Glutamatergic neuron (in vitro differentiated cells): ENCODE data around the gene CACNA1I. TPM values are rescaled to one million over a fixed set of nuclear protein-coding genes. Genes with fewer than 3 reads are reported as not detected.

Source experiments
- DNase-seq: peaks from one replicate; pipeline ENCODE4 v3.0.0; 2022
- H3K27ac Mint-ChIP-seq: one replicate; pipeline ENCODE4 v1.8.0; 2020; ENCODE audit warnings: mild to moderate bottlenecking, mixed read lengths, inconsistent platforms; ENCODE audit not compliant: unreplicated experiment
- H3K27me3 Mint-ChIP-seq: one replicate; pipeline ENCODE4 v1.8.0; 2020; ENCODE audit warnings: mild to moderate bottlenecking, moderate library complexity, mixed read lengths, inconsistent platforms; ENCODE audit not compliant: unreplicated experiment
- H3K36me3 Mint-ChIP-seq: one replicate; pipeline ENCODE4 v1.8.0; 2020; ENCODE audit warnings: mild to moderate bottlenecking, mixed read lengths, inconsistent platforms; ENCODE audit not compliant: unreplicated experiment
- H3K4me1 Mint-ChIP-seq: one replicate; pipeline ENCODE4 v1.8.0; 2020; ENCODE audit warnings: mild to moderate bottlenecking, low read depth, mixed read lengths, inconsistent platforms; ENCODE audit not compliant: unreplicated experiment
- H3K4me3 Mint-ChIP-seq: one replicate; pipeline ENCODE4 v1.8.0; 2020; ENCODE audit warnings: mild to moderate bottlenecking, mixed read lengths, inconsistent platforms; ENCODE audit not compliant: unreplicated experiment
- H3K9me3 Mint-ChIP-seq: one replicate; pipeline ENCODE4 v1.8.0; 2020; ENCODE audit warnings: mild to moderate bottlenecking, moderate library complexity, mixed read lengths, inconsistent platforms; ENCODE audit not compliant: unreplicated experiment
- total RNA-seq: library from RNA; stranded (reverse); fragmentation: NEBNext Ultra II Directional; extraction: Animal tissue kit (Norgen Biotek cat#: 25700); gene quantifications from one replicate; pipeline ENCODE4 v1.2.1, GENCODE V29; 2021; ENCODE audit not compliant: unreplicated experiment
- TF ChIP-seq, protein P1 (sequence below): fragments of 200-600 bp; sonication (generic); IDR thresholded peaks from one replicate; pipeline ENCODE4 v1.5.0; 2021; ENCODE audit not compliant: partially characterized antibody, unreplicated experiment

CACNA1I gene
- total RNA-seq, 1 donor from 2014 or later: 0.12 TPM

DNA sequence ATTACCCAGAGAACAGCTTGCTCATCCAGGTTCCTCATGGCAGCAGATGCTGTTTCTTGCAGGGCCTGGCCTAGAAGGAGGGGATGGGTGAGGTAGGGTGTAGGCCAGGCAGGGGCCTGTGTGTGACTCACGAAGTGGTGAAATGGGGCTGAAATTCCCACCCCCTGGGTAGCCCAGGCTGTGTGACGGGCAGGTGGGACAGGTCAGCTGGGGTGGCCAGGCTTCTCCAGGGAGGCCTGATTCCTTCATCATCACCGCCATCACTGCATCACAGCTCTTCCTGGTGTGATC lies 83.2 kb downstream of the CACNA1I start:
- Mint-ChIP-seq H3K27me3 (peaks cover 4% of the 10 kb centered on the region), H3K9me3 (peaks cover 4% of the 10 kb centered on the region)

DNA sequence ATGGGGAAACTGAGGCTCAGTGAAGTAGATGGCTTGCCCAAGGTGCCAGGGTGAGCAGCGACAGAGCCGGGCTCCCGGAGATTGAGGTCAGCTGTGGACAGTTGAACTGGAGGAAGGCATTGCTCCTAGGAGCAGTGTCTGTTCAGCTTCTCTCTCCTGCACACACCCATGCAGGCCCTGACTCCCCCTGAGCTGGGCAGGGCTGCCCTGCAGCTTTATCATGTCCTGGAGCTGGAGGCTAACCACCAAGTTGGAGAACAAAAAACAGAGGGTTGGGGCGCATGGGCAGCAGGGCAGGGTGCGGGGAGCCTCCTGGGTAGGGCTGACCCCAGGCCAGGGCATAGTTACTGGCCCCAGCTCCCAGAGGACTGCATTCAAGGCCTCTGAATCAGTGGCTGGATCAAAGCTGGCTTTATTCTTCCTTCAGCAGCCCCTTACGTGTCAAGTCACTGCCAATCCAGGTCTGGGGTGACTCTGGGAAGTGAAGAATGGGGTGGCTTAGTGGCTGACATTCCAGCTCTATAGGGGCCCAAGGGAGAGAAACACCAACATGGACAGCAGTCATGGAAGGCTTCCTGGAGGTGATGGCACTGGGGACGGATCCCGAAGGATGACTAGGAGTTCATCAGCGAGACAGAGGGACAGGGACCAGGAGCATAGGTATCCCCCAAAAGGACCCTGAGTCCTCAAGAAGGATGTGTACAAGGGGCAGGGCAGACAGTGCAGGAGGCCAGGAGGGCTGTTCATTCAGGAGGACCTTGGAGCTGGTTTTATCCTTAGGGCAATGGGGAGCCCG lies 83.8 kb downstream of the CACNA1I start:
- no peak overlapping the region for H3K4me3 Mint-ChIP-seq
- peaks cover 4% of the 10 kb centered on the region for H3K27me3 Mint-ChIP-seq
- peaks cover 4% of the 10 kb centered on the region for H3K9me3 Mint-ChIP-seq
- H3K4me1 Mint-ChIP-seq: peaks cover 7% of the 10 kb centered on the region
- TF ChIP-seq, protein P1, sequence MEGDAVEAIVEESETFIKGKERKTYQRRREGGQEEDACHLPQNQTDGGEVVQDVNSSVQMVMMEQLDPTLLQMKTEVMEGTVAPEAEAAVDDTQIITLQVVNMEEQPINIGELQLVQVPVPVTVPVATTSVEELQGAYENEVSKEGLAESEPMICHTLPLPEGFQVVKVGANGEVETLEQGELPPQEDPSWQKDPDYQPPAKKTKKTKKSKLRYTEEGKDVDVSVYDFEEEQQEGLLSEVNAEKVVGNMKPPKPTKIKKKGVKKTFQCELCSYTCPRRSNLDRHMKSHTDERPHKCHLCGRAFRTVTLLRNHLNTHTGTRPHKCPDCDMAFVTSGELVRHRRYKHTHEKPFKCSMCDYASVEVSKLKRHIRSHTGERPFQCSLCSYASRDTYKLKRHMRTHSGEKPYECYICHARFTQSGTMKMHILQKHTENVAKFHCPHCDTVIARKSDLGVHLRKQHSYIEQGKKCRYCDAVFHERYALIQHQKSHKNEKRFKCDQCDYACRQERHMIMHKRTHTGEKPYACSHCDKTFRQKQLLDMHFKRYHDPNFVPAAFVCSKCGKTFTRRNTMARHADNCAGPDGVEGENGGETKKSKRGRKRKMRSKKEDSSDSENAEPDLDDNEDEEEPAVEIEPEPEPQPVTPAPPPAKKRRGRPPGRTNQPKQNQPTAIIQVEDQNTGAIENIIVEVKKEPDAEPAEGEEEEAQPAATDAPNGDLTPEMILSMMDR: no peak
- no peak overlapping the region for H3K27ac Mint-ChIP-seq
- no peak for DNase-seq
- H3K36me3 Mint-ChIP-seq: no peaks in the 10 kb centered on the region

More for the DNA sequence above, 83.2 kb downstream of the CACNA1I start:
- TF ChIP-seq, protein P1: no peak
- Mint-ChIP-seq H3K4me3 (no peak overlapping the region), H3K4me1 (peaks cover 7% of the 10 kb centered on the region), H3K36me3 (no peaks in the 10 kb centered on the region), H3K27ac (no peak overlapping the region)
- DNase-seq: no peak

DNA sequence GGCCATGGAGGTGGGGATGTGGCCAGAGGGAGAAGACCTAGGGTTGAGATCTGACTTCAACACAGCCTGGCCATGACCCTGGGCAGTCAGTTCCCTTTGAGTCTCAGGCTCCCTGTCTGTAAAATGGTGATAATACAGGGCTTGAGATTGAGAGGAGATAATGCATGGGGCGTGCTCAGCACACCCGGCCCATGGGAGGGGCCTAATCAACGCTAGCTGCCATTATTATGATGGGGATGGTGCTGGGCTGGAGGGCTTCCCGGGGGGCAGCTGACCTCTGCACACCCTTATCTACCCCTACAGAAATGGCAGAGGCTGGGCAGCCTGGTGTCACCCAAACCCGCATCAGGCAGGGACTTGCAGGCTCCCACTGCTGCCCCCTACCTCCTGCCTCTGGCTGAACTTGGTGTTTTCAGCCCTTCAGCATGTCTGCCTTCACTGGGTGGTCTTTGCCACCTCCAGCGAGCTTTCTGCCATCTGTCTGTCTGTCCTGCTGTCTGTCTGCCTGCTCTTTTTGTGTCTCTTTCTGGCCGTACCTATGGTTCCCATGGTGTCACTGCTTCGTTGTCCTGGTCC lies 84.5 kb downstream of the CACNA1I start:
- Mint-ChIP-seq H3K27ac (no peak overlapping the region), H3K4me1 (peaks cover 7% of the 10 kb centered on the region), H3K9me3 (peaks cover 4% of the 10 kb centered on the region), H3K27me3 (peaks cover 4% of the 10 kb centered on the region), H3K4me3 (peak overlapping the region; percentile 17), H3K36me3 (no peaks in the 10 kb centered on the region)
- DNase-seq: no peak
- TF ChIP-seq, protein P1: no peak

DNA sequence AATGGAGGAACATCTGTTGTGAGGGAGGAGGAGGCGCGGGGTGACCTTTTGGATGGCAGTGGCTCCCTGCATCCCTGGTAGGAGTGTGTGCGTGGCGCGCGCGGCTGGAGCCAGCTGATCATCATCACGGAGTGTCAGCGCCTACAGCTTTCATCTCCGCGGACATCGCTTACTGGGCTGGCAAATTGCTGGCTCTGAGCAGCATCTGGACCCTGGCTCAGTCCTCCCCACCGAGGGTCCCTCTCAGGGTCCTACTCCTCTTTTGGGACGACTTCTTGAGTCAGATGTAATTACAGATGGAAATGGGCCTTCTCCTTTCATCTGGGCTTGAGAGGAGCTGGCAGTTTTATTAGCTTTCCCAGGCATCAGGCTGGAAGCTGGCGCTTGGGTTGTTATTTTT lies 85.3 kb downstream of the CACNA1I start:
- Mint-ChIP-seq H3K36me3 (no peaks in the 10 kb centered on the region), H3K27ac (no peak overlapping the region), H3K9me3 (peaks cover 5% of the 10 kb centered on the region), H3K27me3 (peaks cover 4% of the 10 kb centered on the region), H3K4me1 (peaks cover 7% of the 10 kb centered on the region), H3K4me3 (no peak overlapping the region)
- TF ChIP-seq, protein P1: no peak
- DNase-seq: no peak
